ENCODE data around the gene ADK. TPM values are rescaled to one million over a fixed set of nuclear protein-coding genes. Genes with fewer than 3 reads are reported as not detected.

The ADK gene
- total RNA-seq (2022; extraction: Qiagen RNA extraction; ENCODE audit: low read depth), result 32.0 to 38.3 TPM (median 34.7 TPM) in 5 replicates

DNA sequence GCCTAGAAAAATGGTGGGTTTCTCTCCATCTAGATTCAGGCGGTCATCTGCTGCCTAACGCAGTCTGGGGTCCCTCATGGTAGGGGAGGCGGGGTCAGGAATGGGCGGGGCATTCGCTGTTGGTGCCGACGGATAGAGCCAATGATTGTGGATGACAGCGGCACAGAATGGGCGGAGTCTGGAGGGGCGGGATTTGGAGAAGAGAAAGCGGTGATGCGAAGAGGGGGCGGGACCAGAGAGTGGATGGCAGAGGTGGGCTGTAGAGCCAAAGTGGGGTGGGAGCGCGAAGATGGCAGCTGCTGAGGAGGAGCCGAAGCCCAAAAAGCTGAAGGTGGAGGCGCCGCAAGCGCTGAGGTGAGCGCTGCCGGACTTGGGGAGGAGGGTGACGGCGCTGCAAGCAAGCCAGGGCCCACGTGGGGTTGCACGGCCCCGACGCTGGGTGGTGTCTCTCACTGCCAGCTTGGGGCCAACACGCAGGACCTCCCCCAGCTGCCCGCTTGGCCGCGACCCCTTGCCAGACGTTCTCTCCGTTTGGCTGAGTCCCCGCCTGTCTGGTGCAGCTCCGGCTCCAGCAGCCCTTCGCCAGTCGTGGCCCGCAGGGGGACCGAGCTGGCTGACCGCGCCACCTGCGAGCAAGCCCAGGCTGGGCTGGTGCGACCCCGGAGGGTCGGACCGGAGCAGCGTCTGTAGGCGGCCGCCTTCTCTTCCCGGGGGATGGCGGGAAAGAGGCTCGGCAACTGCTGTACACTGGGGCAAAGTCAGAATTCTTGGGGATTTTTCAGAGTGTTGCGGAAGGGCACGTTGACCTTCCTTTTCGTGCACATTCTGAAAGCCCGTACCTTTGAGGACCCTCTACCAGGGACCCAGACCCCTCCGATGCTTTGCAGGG, at the start of gene ADK:
Gene ADK (plus strand): TSS at position 232 of the 889 bp plus-strand sequence. CDS start 58 bp downstream, at position 290.

DNA sequence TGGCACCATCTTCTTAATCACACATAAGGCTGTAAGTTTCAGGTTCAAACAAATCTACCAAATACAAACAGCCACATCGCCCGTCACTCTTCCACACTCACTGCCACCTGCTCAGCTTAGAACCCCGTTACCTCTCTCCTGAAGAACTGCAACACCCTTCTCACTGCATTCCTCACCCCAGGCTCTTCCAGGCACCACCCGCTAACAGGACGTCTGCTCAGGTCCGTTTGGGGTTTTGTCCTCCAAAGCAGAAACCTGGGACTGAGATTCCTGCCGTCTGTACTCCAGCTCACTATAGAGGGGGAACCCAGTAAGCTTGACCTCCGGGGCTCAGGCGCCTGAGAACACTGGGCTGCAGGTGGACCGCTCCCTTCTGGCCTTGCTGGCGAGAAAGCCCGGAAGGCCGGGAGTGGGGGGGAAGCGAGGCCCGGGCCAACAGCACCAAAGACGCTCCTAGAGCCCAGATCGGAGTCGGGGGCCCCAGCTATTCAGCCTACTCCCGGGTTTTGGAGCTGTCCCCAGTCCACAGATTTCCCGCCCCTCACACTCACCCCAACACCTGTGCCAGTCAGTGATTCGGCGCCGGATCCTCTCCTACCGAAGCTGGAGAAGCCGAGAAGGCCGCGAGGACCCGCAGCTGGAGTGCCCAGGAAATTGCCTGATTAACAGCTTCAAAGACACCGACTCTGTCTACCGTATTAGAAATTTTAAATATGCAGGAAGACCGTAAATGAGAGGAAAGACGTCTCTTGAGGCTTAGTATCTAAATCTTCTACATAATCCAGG, 624 bp upstream of the ADK start, which contains the start of gene AP3M1:
Gene AP3M1 (minus strand): TSS at position 625 of the 786 bp plus-strand sequence. CDS start 12,449 bp downstream, outside the sequence.

Other genes with a start within 250 kb of the ADK start
- gene PLAU, start 240.1 kb upstream of the ADK start, total RNA-seq (2022; extraction: Qiagen RNA extraction; ENCODE audit: low read depth), result 142 to 163 TPM (median 157 TPM) in 5 replicates
- gene VCL, start 153.1 kb upstream of the ADK start, total RNA-seq (2022; extraction: Qiagen RNA extraction; ENCODE audit: low read depth), result 96.9 to 148 TPM (median 129 TPM) in 5 replicates
- gene AP3M1, start 393 bp upstream of the ADK start, total RNA-seq (2022; extraction: Qiagen RNA extraction; ENCODE audit: low read depth), result 28.5 to 37.2 TPM (median 34.8 TPM) in 5 replicates